T-helper 1 cell treated with Interleukin-12 subunit alpha and Interleukin-12 subunit beta and Interleukin-4 antibody, amounts not matched to agents 30 μg/mL and 1 μg/mL, for 36 hours (primary cell): ENCODE results near the gene ANKRD61.
"Not testable (repeated sequence)": the region's sequence is repeated elsewhere in the genome, so short reads cannot be mapped to it uniquely, and the experiment has no call there.

Experiments used
- H3K27ac Mint-ChIP-seq: one replicate; pipeline ENCODE4 v1.8.0; 2021; ENCODE audit warnings: mild to moderate bottlenecking, mixed read lengths
- H3K27me3 Mint-ChIP-seq: one replicate; pipeline ENCODE4 v1.8.0; 2021; ENCODE audit warnings: low read depth, mixed read lengths
- H3K36me3 Mint-ChIP-seq: one replicate; pipeline ENCODE4 v1.8.0; 2021; ENCODE audit warnings: low read depth, mixed read lengths
- H3K4me1 Mint-ChIP-seq: one replicate; pipeline ENCODE4 v1.8.0; 2021; ENCODE audit warnings: low read depth, mixed read lengths
- H3K4me3 Mint-ChIP-seq: one replicate; pipeline ENCODE4 v1.8.0; 2021; ENCODE audit warnings: mild to moderate bottlenecking, moderate library complexity, mixed read lengths
- H3K9me3 Mint-ChIP-seq: one replicate; pipeline ENCODE4 v1.8.0; 2021; ENCODE audit warnings: mixed read lengths

The ANKRD61 gene

DNA sequence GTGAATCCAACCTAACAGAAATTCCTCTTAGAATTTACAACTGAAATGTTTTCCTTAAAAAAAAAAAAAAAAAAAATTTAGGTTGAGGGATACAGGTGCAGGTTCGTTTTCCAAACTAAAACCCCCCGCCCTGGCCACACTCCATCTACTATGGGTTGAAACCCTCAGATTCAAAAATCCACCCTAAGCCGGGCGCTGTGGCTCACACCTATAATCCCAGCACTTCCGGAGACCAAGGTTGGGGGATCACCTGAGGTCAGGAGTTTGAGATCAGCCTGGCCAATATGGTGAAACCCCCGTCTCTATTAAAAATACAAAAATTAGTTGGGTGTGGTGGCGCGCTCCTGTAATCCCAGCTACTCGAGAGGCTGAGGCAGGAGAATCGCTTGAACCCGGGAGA, 28.8 kb downstream of the ANKRD61 start:
- H3K4me1 Mint-ChIP-seq: peaks cover 15% of the 10 kb centered on the region
- H3K9me3 Mint-ChIP-seq, H3K27ac Mint-ChIP-seq, H3K4me3 Mint-ChIP-seq, H3K27me3 Mint-ChIP-seq, H3K36me3 Mint-ChIP-seq: not testable (repeated sequence)

DNA sequence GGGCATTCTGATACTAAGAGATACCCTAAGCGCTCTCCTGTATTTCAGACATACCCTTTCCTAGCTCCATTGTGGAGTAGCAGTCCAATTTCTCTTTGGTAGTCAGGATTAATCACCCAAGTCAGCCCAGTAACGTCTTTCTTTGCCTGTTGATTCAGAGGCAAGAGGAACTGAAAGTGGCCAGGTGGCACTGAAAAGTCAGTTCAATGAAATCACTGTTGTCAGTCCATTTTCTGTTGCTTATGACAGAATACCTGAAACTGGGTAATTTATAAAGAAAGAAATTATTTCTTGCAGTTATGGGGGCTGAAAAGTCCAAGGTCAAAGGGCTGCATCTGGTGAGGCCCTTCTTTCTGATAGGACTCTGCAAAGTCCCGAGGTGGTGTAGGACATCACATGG, 40.2 kb downstream of the ANKRD61 start:
- Mint-ChIP-seq H3K27me3 (no peaks in the 10 kb centered on the region), H3K9me3 (no peaks in the 10 kb centered on the region), H3K27ac (no peak overlapping the region), H3K36me3 (no peaks in the 10 kb centered on the region), H3K4me1 (no peaks in the 10 kb centered on the region), H3K4me3 (no peak overlapping the region)

DNA sequence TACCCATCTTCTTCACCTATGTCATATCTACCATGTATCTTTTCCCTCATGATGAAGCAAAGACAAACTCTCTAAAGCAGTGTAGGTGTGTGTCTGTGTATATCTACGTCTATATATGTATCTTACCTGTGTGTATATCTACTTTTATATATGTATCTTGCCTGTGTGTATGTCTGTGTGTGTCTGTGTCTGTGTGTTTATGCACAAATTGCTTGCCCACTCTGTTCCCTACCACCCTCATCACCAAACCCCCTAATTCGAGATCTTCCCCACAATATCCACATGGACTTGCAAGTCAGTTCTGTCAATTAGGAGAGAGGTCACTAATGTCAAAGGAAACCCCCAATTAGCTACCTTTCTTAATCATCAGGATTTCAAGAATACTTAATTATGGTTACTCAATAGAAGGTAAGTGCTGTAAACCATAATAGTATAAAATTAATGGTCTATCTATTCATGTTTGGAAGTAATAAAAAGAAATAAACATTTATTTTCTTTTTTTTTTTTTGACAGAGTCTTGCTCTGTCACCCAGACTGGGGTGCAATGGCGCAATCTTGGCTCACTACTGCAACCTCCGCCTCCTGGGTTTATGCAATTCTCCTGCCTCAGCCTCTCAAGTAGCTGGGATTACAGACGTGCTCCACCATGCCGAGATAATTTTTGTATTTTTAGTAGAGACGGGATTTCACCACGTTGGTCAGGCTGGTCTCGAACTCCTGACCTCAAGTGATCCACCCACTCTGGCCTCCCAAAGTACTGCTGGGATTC, 43.6 kb downstream of the ANKRD61 start:
- H3K36me3 Mint-ChIP-seq: no peaks in the 10 kb centered on the region

DNA sequence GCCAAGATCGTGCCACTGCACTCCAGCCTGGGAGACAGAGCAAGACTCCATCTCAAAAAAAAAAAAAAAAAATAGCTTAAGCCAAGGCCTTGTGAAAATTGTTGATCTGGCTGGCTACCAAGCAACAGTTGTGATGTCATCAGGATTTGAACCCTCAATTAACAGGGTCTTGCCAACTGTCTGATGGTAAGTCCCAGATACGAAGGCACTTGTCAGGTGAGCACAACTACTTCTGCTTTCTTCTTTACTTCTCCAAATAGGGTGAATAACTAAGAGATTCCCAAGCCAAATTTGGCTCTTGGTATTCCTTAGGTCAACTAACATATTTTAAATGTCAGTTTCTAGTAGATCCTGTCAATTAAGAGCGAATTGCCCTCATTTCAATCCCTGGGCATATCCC, 47.4 kb downstream of the ANKRD61 start:
- Mint-ChIP-seq H3K9me3 (no peaks in the 10 kb centered on the region), H3K27me3 (no peaks in the 10 kb centered on the region), H3K4me1 (peaks cover 6% of the 10 kb centered on the region), H3K4me3 (no peak overlapping the region), H3K36me3 (no peaks in the 10 kb centered on the region), H3K27ac (no peak overlapping the region)

More for the DNA sequence above, 43.6 kb downstream of the ANKRD61 start:
- no peaks in the 10 kb centered on the region for H3K27me3 Mint-ChIP-seq
- no peak overlapping the region for H3K4me3 Mint-ChIP-seq
- H3K27ac Mint-ChIP-seq: no peak overlapping the region
- H3K9me3 Mint-ChIP-seq: no peaks in the 10 kb centered on the region
- no peaks in the 10 kb centered on the region for H3K4me1 Mint-ChIP-seq

DNA sequence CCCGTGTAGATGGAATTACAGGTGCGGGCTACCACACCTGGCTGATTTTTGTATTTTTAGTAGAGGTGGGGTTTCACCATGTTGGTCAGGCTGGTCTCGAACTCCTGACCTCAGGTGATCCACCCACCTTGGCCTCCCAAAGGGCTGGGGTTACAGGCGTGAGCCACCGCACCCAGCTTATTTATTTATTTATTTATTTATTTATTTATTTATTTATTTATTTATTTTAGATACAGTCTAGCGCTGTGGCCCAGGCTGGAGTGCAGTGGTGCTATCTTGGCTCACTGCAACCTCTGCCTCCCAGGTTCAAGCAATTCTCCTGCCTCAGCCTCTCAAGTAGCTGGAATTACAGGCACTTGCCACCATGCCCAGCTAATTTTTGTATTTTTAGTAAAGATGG, 51.9 kb downstream of the ANKRD61 start:
- not testable (repeated sequence) for H3K36me3 Mint-ChIP-seq, H3K27ac Mint-ChIP-seq, H3K4me3 Mint-ChIP-seq, H3K9me3 Mint-ChIP-seq, H3K27me3 Mint-ChIP-seq, H3K4me1 Mint-ChIP-seq
